Thyroid gland (tissue), 4 donors: ENCODE results near the gene SMIM7. TPM values are rescaled to one million over a fixed set of nuclear protein-coding genes. Genes with fewer than 3 reads are reported as not detected.

ENCODE experiments used
- DNase-seq, 2 donors: peaks; one replicate each; pipeline ENCODE4 v3.0.0-alpha.2; 2019
- H3K27ac ChIP-seq, 3 donors: fragments of 200-600 bp; sonication (generic); 1 replicate in 2 of 3; 2 replicates in 1 of 3; pipeline ENCODE4 v1.5.1; 2016 to 2019; ENCODE audit warnings: mild to moderate bottlenecking in 1 of 3, moderate library complexity in 1 of 3
- H3K27me3 ChIP-seq: fragments of 200-600 bp; sonication (generic); one replicate; pipeline ENCODE4 v1.5.1; 2019
- H3K36me3 ChIP-seq, 2 donors: fragments of 200-600 bp; sonication (generic); one replicate each; pipeline ENCODE4 v1.5.1; 2016 to 2019
- H3K4me1 ChIP-seq, 2 donors: fragments of 200-600 bp; sonication (generic); one replicate each; pipeline ENCODE4 v1.5.1; 2017 to 2019
- H3K4me3 ChIP-seq, 3 donors: fragments of 200-600 bp; sonication (generic); replicated peaks in 1 of 3; 1 replicate in 2 of 3; 2 replicates in 1 of 3; pipeline ENCODE4 v1.5.1; 2016; ENCODE audit warnings: mild to moderate bottlenecking in 1 of 3
- H3K9me3 ChIP-seq: fragments of 200-600 bp; sonication (generic); one replicate; pipeline ENCODE4 v1.5.1; 2017
- POLR2A ChIP-seq, 2 donors: fragments of 450-650 bp; IDR thresholded peaks; one replicate each; pipeline ENCODE4 v1.6.1; 2017; ENCODE audit warnings: antibody characterized with exemption in 2 of 2, mild to moderate bottlenecking in 2 of 2, moderate library complexity in 1 of 2
- WGBS, 2 donors: methylation state at CpG; one replicate each; pipeline ENCODE4 v1.1.5; 2017; 5-methylcytosine and 5-hydroxymethylcytosine counted together
- intact Hi-C: fragments of 100-400 bp; cut with DNase I; formaldehyde crosslinking; loops from one replicate; pipeline ENCODE4 v1.15.1; 2023
- total RNA-seq, 4 donors: library from RNA; depleted of rRNA; stranded (reverse); fragments of >200 nt; gene quantifications; one replicate each; pipeline ENCODE4 v1.2.3, GENCODE V29; 2016
- TF ChIP-seq, protein P1 (sequence below), 6 experiments: fragments of 200-600 bp in 3 of 6; fragments of 450-650 bp in 3 of 6; sonication (generic) in 3 of 6; IDR thresholded peaks; one replicate each; pipeline ENCODE4 v1.5.1; 2016 to 2019; ENCODE audit warnings: antibody characterized with exemption in 6 of 6, mild to moderate bottlenecking in 2 of 6, inconsistent platforms in 1 of 6, moderate library complexity in 1 of 6

SMIM7 gene
- total RNA-seq, 4 donors from 2014 or later, result 80.9 to 171 (median 119) TPM

- no peaks in the 10 kb centered on the region for H3K4me1 ChIP-seq
- no peak for DNase-seq
- H3K4me3 ChIP-seq, result no peak overlapping the region
- TF ChIP-seq POLR2A (IDR thresholded peaks at IDR 0.05), result no peak
- TF ChIP-seq, protein P1, sequence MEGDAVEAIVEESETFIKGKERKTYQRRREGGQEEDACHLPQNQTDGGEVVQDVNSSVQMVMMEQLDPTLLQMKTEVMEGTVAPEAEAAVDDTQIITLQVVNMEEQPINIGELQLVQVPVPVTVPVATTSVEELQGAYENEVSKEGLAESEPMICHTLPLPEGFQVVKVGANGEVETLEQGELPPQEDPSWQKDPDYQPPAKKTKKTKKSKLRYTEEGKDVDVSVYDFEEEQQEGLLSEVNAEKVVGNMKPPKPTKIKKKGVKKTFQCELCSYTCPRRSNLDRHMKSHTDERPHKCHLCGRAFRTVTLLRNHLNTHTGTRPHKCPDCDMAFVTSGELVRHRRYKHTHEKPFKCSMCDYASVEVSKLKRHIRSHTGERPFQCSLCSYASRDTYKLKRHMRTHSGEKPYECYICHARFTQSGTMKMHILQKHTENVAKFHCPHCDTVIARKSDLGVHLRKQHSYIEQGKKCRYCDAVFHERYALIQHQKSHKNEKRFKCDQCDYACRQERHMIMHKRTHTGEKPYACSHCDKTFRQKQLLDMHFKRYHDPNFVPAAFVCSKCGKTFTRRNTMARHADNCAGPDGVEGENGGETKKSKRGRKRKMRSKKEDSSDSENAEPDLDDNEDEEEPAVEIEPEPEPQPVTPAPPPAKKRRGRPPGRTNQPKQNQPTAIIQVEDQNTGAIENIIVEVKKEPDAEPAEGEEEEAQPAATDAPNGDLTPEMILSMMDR (IDR thresholded peaks at IDR 0.05), result no peak
- no peak overlapping the region for H3K27ac ChIP-seq
- no peaks in the 10 kb centered on the region for H3K27me3 ChIP-seq
- intact Hi-C loops, result no loop called here
- 90 to 93% methylated on average over 2 of the region's 2 CpGs for WGBS, 2 donors
- H3K36me3 ChIP-seq, result peaks cover 45 to 53% of the 10 kb centered on the region in 2 donors
- no peaks in the 10 kb centered on the region for H3K9me3 ChIP-seq
Measured at GRCh38 chr19:16650821-16651220, 9.1 kb downstream of the SMIM7 start.

- TF ChIP-seq, protein P1 (IDR thresholded peaks at IDR 0.05), result no peak
- no peak for TF ChIP-seq POLR2A (IDR thresholded peaks at IDR 0.05)
- Histone ChIP-seq H3K27me3 (no peaks in the 10 kb centered on the region), H3K9me3 (no peaks in the 10 kb centered on the region), H3K4me3 (no peak overlapping the region), H3K4me1 (no peaks in the 10 kb centered on the region), H3K27ac (no peak overlapping the region), H3K36me3 (peaks cover 52% of the 10 kb centered on the region in 2 donors)
- DNase-seq, result peak; percentile 15 to 21
- 61 to 70% methylated on average over 9 of the region's 9 CpGs for WGBS, 2 donors
- intact Hi-C loops, result no loop called here
Measured at GRCh38 chr19:16649734-16650133, 10.2 kb downstream of the SMIM7 start.

GRCh38 chr19:16645140-16645539 is 14.8 kb downstream of the SMIM7 start:
- intact Hi-C loops, result no loop called here
- H3K4me1 ChIP-seq, result no peaks in the 10 kb centered on the region
- H3K27ac ChIP-seq, result no peak overlapping the region
- TF ChIP-seq, protein P1 (IDR thresholded peaks at IDR 0.05), result no peak
- TF ChIP-seq POLR2A (IDR thresholded peaks at IDR 0.05), result no peak
- DNase-seq, result no peak
- no peak overlapping the region for H3K4me3 ChIP-seq
- 96 to 98% methylated on average over 6 to 9 of the region's 9 CpGs for WGBS, 2 donors
- peaks cover 50 to 54% of the 10 kb centered on the region in 2 donors for H3K36me3 ChIP-seq
- H3K27me3 ChIP-seq, result no peaks in the 10 kb centered on the region
- no peaks in the 10 kb centered on the region for H3K9me3 ChIP-seq

DNA sequence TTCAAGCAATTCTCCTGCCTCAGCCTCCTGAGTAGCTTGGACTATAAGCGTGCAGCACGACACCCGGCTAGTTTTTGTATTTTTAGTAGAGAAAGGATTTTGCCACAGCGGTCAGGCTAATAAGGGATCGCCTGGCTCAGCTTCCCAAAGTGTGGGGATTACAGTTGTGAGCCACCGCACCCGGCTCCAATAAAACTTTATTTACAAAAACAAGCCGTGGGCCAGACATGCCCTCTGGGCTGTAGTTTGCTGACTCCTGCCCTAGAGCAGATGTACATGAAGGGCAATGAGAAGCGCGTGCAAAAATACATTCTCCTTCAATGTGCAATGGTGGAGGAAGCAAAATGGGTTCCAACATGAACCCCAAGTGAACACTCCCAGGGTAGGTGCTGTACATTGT is 18.2 kb downstream of the SMIM7 start:
- no peaks in the 10 kb centered on the region for H3K9me3 ChIP-seq
- no peak for DNase-seq
- H3K4me3 ChIP-seq, result no peak overlapping the region
- WGBS, 2 donors, result 98 to 99% methylated on average over 10 of the region's 10 CpGs
- intact Hi-C loops, result no loop called here
- H3K4me1 ChIP-seq, result no peaks in the 10 kb centered on the region
- no peak overlapping the region for H3K27ac ChIP-seq
- TF ChIP-seq, protein P1 (IDR thresholded peaks at IDR 0.05), result no peak
- no peak for TF ChIP-seq POLR2A (IDR thresholded peaks at IDR 0.05)
- peaks cover 45 to 53% of the 10 kb centered on the region in 2 donors for H3K36me3 ChIP-seq
- H3K27me3 ChIP-seq, result no peaks in the 10 kb centered on the region

DNA sequence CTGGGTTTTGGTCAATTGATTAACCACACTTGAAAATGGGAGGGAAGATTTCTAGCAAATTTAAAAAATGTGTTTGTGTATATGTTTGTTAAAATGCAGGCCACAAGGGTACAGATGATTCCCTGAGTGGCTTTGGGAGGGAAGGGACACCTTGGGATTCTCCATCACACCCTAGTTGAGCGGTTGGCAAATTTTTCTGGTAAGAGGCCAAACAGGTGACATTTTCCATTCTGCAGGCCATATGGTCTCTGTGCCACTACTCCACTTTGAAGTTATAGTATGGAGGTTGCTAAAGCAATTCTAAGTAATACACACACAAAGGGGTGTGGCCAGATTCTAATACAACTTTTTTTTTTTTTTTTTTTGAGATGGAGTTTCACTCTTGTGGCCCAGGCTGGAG is 19.0 kb downstream of the SMIM7 start:
- no peaks in the 10 kb centered on the region for H3K4me1 ChIP-seq
- WGBS, 2 donors, result 93 to 98% methylated on average over 1 of the region's 1 CpG
- H3K36me3 ChIP-seq, result peaks cover 38 to 49% of the 10 kb centered on the region in 2 donors
- intact Hi-C loops, result no loop called here
- no peak for TF ChIP-seq POLR2A (IDR thresholded peaks at IDR 0.05)
- TF ChIP-seq, protein P1 (IDR thresholded peaks at IDR 0.05), result no peak
- no peak for DNase-seq
- H3K27me3 ChIP-seq, result no peaks in the 10 kb centered on the region
- no peak overlapping the region for H3K4me3 ChIP-seq
- no peak overlapping the region for H3K27ac ChIP-seq
- H3K9me3 ChIP-seq, result no peaks in the 10 kb centered on the region
